ENCODE measurements around the gene LCN2.
"Not testable (repeated sequence)": the region's sequence is repeated elsewhere in the genome, so short reads cannot be mapped to it uniquely, and the experiment has no call there.

Gene LCN2

DNA sequence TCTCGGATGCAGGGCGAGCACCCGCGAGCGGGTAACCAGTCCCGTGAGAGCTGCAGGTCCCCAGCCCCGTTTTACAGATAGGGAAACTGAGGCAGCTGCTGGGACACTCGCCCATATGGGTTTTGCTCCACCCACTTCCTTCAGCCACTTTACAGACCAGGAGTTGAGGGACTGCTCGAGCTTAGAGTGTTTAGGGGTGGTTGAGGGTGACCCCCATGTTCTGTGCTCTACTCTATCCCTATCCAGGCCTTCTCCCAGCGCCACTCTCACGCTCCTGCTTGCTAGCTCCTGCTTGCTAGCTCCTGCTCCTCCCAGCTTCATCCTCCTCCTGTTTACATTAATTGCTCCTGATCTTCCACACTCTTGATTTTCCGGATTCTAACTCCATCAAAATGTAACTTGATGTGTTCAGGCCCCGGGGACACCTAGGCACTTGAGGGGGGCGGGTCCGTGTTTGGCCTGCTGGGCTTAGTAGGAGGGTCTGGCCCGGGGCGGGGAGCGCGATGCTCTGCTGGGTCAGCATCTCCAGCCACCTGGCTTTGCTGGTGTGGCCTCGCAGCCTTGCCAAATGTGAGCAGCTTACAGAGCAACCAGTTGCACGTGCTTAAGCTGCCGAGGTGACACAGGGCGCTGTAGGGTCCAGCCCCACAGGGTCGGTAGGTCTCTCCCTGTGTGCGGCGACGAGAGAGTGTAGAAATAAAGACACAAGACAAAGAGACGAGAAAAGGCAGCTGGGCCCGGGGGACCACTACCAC lies 20.2 kb upstream of the LCN2 start:
- no peak for DNase-seq

DNA sequence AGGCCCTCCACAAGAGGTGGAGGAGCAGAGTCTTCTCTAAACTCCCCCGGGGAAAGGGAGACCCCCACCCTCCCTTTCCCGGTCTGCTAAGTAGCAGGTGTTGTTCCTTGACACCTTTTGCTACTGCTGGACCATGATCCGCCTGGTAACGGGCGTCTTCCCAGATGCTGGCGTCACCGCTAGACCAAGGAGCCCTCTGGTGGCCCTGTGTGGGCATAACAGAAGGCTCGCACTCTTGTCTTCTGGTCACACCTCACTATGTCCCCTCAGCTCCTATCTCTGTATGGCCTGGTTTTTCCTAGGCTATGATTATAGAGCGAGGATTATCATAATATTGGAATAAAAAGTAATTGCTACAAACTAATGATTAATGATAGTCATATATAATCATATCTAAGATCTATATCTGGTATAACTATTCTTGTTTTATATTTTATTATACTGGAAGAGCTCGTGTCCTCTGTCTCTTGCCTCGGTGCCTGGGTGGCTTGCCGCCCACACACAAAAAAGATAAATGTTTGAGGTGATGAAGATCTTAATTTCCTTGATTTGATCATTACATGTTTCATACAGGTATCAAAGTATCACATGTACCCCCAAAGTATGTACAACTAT lies 19.2 kb upstream of the LCN2 start:
- DNase-seq, result peak; percentile 55

DNA sequence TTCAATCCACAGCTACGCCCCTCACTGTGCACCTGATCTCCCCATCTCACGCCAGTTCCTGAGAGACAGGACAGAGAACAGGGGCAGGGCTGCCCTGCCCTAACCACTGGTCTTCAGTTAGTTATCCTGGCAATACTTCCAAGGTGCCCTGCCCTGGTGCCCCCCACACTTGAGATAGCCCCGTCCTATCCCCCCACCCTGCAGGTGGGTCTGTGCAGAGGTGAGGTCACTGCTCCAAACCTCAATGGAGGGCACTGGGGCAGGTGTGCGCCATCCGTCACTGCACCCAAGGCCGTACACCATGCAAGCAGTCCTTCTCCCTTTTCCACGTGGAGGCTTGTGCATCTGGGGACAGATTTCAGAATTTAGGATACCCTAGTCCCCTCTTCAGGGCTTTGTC lies 18.6 kb upstream of the LCN2 start:
- DNase-seq, result not testable (repeated sequence)

DNA sequence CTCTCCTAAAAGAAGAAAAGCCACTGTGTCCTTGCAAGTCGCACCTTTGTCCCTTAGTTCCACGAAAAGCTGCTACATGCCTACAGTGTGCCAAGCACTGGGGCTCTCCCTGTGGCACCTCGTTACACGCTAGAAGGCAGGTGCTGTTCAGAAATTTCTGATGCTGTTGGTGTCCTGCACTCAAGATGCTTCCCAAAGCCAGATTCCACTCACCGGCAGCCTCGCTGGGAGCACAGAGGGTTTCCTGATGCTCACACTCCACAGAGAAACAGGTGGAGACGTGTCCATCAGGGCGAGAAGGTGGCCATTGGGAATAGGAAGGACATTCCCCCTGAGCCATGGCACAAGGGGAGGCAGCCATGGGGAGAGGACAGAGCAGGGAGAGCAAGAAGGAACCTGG lies 17.9 kb upstream of the LCN2 start:
- not testable (repeated sequence) for DNase-seq

DNA sequence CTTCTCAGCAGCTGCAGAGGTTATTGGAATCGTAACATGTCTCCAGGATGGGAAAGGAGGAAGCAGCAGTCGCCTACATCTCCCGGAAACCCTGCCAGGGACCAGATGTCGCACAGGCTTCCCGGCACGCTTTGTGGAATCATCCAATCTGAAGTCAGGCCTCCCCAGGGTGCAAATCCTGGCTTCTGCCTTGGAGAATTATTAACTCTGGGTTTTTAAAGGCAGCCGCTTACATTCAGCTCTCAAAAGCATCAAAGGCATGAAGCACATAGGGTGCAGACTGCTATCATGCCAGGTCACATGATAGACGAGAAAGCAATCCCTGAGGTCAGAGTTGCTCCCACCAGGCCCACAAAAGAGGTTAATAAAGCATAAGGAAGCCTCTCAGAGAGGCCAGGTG lies 17.1 kb upstream of the LCN2 start:
- DNase-seq, result not testable (repeated sequence)

DNA sequence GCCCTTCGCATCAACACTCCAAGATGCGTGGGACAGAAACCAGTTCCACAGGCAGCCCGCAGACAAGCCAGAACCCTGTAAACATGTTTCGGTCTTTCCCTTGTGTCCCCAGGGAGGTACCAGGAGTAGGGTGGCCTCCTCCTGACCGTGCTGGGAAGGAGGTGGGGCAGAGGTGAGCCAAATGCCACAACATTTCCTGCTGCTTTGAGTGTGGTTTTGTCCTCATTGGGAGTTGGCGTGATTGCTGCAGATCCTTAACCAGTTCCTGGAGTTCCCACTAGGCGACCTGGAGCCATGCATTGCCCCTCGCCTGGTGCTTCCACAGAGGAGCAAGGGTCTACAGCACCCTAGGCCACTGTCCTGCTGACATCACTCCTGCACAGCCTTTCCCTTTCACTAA lies 13.7 kb upstream of the LCN2 start:
- not testable (repeated sequence) for DNase-seq

DNA sequence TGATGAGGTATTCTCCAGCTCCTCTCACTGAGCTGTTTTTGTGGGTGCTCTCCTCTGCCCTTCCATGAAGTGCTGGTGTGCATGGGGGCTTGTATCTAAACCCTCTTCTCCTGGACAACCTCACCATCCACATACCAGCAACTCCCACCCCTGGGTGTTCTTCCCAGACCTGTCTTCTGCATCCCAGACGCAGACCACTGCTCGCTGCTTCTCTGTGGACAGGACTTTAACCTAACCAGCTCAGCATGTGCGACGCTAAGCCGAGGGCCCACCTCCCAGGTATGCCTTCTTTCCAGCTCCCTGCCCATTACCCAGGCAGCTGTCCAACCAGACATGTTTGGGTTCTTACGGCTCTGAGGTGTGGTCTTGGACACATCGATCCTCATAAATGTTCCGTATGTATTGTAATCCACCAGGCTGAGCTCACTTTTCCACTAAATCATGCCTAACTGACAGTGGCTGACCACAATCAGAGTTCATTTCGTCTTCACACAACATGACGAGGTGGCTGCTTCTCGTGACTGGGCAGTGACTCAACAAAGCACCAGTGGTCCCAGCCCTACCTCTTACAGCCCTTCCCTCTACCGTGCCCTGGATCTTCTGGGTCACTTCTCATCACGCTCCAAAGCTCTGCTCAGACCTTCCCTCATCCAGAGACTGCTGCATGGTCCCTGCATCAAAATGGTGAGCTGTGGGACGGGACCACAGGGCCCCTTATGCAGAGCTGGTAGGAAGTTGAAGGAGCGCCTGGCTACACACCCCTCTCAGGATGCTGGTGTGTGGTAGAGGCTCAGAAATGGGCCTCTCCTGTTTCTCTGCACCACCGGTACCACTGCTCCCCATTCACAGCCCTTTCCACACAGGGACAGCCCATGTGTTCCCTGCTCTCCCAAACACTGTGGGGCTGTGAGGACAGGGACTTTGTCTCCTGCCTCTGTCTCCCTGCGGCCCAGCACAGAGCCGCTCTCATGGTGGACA lies 12.1 kb upstream of the LCN2 start:
- DNase-seq, result no peak

DNA sequence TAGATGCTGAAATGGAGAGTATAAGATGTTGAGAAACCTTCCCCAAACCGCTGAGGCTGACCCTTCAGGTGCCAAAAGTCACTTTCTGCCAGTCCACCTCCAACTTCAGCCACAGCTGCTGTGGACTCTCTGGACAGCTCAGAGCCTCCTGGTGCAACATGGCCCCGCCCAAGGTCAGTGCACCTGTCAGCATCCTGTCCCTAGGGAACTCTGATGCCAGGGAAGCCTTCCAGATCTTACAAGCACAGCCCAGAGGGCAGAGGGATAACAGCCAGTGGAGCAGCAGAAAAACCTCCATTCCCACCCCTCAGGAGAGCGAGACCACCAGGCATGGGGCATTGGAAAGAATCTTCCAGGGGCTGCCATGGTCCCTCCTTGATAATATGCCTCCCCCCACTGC lies 11.3 kb upstream of the LCN2 start:
- no peak for DNase-seq

DNA sequence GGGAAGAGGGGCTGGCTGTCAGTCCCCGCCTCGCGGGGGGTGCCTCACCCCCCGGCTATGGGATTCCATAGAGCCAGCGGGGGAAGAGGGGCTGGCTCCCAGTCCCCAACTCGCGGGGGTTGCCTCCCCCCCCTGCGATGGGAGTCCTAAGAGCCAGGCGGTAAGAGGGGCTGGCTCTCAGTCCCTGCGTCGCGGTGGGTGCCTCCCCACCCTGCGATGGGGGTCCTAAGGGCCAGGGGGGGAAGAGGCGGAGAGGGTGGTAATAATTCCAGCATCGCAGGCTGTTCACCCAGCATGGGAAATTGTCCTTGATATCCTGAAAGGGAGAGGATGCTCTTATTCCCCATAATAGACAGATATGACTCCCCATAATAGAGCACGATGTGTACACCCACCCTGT lies 9.6 kb upstream of the LCN2 start:
- no peak for DNase-seq

DNA sequence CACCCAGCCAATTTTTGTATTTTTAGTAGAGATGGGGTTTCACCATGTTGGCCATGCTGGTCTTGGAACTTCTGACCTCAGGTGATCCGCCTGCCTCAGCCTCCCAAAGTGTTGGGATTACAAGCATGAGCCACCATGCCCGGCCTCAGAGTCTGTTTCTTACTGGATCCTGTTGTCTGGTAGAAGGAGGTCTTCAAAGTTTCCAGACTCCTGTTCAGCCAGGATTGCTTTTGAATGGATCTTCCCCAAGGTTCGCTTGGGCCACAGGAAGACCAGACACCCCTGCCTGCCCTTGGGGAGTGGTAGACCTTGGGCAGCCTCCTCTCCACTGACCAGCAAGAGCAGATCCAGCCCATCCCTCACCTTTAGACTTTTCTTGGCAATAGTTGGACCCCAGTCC lies 7.6 kb upstream of the LCN2 start:
- no peak for DNase-seq

DNA sequence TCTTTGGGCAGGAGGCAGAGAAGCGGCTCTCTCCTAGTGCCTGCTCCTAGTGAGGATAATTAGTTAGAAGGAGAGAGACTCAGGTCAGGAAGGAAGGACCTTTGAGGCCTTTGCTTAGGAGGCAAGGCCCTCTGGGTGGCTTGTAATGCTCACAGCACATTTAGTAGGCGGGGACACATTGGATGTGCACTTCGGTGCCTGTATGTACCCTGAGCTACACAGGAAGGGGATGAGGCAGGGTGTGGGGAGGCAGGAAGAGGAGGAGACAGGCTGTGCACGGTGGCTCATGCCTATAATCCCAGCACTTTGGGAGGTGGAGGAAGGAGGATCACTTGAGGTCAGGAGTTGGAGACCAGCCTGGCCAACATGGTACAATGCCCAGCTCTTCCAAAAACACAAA lies 7.2 kb upstream of the LCN2 start:
- no peak for DNase-seq

DNA sequence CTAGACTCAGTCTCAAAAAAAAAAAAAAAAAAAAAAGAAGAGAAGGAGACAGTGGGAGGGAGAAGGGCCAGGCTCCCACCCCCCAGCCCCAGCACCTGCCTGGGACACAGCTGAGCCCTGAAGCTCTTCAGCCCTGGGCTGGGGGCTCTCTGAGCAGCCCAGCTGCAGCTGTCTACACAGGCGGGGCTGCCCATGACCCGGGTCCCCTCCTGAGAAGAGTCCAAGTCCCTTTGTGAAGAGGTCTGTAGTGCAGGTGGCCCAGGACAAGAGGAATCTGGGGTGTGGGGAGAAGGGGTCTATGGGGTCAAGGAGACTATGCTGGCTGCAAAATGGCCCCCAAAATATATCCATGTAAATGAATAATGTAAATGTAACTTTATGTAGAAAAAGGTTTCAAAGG lies 6.7 kb upstream of the LCN2 start:
- DNase-seq, result no peak

DNA sequence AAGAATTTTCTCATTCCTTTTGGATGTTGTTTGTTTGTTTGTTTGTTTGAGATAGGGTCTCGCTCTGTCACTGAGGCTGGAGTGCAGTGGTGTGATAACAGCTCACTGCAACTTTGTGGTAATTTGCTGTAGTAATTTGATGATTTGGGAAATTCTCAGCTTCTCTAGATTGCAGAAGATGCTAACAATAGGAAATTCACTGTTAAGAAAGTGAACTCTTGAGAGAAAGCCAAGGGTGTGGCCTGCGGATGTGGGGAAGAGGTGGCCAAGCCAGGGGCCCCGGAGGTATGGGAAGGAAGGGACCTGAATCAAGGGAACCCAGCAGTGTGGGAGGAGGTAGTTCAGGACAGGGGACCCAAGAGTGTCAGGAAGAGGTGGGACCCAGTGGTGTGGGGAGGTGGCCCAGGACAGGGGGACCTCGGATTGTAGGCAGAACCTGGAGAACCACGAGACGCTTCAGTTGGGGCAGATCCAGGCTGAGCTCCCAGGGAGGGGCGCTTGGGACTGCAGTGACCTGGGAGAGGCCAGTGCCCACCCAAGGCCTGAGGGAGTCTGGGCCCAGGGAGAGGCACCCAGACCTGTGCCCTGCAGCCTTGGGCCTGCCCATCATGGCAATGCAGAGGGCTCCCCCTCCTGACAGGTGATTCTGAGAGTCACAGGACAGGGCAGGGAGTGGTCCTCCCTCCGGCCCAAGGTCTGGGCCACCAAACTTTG lies 5.6 kb upstream of the LCN2 start:
- DNase-seq, result no peak

DNA sequence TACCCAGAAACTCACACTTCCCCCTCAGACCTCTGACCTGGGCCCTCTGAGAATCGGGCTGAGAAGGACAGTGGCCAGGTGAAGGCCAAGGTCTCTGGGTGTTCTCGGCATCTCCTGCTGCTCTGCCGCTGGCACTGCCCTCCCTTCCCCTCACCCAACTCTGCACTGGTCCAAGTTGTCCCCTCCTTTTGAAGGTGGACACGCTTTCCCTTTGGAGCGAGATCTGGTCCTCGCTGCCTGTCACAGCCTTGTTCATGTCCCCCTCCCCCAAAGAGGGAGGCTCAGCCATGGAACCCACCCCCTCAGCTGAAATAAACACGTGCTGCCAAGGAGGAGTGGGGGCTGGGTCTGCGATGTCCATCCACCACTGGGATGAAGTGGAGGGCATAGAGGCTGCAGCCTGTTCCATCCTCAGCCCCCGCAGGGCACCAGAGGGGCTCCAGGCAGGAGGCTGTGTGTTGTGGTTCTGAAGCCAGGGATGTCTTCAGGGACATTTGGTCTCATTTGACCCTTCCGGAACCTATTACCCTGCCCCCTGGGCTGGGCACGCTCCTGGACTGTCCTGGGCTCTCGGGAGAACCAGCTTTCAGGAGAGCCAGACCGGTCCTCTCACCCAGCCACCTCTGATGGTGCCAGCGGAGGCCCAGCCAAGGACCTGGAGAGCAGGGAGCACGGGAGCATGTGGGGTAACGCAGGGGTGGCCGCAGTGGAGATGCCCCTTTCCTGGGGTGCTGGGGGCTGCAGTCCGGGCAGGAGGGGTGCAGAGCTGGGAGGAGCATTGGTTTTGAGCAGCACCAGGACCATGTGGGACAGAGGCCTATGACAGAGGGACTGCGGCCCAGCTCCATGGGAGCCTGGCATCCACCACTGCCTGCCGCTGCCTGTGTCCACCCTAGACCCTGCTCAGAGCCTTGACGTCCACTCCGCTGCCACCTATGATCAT lies 4.7 kb upstream of the LCN2 start:
- no peak for DNase-seq

DNA sequence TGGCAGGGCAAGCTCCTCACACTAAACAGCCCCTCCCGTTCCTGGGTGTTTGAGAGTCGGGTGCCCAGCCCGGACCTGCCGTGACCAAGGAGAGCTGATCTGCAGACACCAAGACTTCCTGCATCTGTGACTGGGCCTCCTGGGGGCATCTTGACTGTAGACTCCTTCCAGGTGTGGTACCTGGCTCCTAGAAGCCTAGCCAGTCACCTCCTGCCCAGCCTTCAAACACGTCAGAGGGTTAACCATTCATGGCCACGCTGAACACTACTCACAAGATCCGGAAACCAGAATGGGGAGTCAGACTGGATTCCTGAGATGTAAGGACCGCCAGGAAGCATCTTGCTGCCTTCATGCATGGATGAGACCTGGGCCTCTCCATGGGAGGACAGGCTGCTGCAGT lies 3.7 kb upstream of the LCN2 start:
- no peak for DNase-seq

DNA sequence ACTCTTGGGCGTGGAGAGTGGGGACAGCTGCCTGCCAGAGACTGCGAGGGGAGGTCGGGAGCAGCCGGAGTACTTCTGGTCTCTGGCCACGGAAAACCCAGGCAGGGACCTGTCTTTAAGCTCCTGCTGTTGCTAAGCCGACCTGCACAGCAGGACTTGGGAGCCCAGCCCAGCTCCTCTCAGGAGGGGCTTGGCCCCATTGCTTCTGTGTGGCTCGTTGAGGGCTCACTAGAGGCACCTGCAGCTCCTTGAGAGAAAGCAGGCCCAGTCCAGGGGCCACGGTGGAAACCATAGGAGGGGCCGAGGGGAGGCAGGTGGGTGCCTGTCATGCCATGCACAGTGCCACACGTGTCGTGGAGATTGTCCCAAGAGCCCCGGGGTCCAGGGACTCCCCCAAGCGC lies 3.3 kb upstream of the LCN2 start:
- DNase-seq, result no peak

DNA sequence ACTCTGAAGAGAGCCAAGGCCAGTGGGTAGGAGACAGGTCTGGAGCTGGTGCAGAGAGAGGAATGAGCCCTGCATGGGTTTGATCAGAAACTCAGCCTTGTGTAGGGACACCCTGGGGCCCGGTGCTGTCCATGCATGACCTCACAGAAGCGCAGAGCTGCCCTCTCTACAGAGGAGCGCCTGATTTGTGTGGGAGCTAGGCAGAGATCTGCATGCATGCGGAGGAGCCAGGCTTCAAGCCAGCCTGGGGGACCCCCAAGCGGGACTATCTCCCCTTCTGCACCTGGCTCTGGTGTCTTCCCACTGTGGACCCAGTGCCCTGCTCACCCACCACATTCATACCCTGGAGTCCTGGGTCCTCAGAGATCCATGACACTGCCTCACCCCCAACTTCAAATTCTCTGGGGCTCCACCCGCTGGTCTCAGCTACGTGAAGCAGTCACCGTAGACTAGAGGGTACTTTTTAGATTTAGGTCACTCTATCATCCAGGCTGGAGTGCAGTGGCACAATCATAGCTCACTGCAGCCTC lies 2.6 kb upstream of the LCN2 start:
- DNase-seq, result no peak

DNA sequence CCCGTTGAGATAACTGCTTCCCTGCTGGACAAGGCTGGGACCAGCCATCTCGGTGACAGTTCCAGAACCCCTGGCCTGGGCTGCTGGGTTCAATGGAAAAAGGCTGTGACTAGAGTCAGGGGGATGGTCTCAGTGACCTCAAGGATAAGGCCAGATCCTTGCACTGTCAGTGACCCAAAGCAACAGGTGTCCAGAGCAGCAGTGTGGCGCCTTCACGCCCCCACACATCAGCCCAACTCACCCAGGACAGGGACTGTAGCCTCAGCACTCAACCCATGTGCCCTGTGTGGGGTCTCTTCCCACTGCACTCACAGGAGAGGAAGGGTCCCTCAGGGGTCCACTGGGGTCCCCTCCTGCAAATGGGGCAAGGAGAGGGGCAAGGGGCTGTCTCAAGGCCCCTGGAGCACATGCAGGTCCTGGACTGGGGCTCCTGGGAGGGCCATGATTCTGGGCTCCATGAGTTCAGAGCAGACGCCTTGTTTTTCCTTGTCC lies 698 bp upstream of the LCN2 start:
- DNase-seq, result no peak

DNA sequence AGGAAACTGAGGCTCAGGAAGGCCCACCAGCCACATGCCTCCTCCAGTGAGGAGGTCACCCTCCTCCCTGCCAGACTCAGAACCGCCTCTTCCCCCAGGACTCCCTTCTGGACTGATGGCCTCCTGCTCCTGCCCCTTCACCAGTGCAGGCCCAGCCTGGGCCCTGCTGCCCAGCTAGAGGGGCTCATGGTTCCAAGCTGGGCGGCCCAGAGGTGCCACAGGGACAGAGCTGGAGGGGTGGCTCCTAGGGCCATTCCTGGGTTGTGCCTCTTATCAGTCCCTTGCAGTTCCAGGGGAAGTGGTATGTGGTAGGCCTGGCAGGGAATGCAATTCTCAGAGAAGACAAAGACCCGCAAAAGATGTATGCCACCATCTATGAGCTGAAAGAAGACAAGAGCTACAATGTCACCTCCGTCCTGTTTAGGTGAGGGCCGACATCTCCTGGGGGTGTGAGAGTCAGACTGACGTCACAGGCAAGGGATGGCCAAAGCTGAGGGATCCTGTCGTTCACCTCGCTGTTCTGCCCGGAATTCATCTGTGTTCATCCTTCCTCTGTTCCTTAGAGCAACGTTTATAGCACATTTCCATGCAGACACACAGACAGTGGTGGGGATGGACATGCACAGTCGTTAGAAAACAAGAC lies 819 bp downstream of the LCN2 start:
- DNase-seq, result no peak

DNA sequence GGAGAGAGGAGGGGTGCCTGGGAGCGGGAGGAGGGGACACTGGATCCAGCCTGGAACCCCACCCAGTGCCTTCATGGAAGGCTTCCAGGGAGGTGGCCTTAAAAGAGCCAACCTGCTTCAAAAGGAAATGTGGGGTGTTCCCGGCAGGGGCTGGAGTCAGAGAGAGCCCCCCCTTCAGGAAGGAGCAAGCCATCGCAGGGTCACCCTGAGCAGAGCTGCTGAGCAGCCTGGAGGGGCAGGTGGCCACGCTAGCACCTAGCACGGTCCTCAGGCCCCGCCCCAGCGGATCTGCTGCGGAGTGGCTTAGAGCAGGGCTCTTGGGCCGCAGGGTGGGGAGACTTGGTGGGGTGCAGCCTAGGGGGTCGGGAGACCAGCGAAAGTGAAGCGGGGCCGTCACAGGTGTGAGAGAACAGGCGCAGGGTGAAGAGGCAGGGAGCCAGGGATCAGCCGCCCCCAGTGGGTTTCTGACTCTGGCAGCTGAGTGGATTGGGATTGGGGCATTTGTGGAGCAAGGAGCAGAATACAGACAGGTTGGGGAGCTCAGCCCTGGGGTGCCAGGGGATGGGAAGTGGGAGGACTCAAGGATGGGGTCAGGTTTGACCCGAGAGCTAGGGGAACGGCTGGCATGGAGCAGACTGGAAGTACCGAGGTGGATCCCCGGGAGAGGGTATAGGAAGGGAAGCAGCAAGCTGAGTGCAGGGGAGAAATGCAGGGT lies 1.5 kb downstream of the LCN2 start:
- no peak for DNase-seq
